Fibroblast of skin of abdomen (primary cell): ENCODE measurements around the gene RFC4.
A peak's percentile ranks its signal among the peaks of the same experiment; 100 is the strongest.

Experiments
- DNase-seq: peaks from one replicate; pipeline ENCODE4 v3.0.0-alpha.2; 2013

The RFC4 gene

GRCh38 chr3:186786922-186787321 lies 19.4 kb downstream of the RFC4 start:
- DNase-seq: no peak

DNA sequence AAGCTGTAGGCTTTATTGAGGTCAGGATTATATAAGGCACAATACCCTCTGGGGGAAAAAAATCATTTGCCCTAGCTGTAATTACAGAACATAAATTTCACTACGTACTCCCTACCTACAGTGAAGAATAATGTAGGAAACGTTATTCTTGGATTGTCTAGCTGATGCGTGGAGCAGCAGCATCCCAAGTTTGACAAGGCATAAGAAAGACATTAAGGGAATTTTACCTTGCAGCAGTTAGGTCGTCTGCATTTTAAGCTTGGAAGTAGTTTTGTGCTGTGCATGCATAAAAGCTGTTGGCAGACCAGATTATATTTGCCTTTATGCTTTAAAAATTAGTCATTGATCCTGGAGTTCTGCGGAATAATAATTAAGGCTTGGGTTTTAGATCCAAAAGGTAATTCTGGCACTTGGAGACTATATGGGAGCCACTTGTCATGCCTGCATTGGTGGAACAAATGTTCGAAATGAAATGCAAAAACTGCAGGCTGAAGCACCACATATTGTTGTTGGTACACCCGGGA lies 20.7 kb downstream of the RFC4 start:
- no peak for DNase-seq

DNA sequence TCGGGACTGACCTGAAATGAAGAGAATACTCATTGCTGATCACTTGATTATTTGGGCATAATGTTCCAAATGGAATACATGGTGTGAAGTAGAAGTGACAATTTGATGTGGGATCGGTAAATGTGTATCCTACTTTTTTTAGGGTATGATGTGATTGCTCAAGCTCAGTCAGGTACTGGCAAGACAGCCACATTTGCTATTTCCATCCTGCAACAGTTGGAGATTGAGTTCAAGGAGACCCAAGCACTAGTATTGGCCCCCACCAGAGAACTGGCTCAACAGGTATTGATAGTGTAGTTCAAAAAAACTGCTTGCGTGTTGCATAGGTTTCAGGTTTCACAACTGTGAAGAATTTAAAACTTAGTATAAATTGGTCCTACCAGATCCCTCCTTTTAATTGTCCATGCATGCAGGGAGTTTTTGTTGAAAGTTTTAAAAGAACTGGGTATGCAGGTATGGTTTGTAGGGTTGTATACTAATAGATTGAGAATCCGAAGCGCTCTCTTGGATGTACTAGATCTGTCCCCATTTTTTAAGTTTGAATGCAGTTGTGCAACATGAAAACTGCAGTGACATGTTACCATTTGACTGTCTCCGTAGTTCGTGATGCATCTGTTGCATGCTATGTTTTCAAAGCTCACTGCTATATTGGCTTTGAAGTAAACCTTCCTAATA lies 21.3 kb downstream of the RFC4 start:
- no peak for DNase-seq

- DNase-seq: peak; percentile 75
Observed at GRCh38 chr3:186783731-186784515, 22.4 kb downstream of the RFC4 start.

DNA sequence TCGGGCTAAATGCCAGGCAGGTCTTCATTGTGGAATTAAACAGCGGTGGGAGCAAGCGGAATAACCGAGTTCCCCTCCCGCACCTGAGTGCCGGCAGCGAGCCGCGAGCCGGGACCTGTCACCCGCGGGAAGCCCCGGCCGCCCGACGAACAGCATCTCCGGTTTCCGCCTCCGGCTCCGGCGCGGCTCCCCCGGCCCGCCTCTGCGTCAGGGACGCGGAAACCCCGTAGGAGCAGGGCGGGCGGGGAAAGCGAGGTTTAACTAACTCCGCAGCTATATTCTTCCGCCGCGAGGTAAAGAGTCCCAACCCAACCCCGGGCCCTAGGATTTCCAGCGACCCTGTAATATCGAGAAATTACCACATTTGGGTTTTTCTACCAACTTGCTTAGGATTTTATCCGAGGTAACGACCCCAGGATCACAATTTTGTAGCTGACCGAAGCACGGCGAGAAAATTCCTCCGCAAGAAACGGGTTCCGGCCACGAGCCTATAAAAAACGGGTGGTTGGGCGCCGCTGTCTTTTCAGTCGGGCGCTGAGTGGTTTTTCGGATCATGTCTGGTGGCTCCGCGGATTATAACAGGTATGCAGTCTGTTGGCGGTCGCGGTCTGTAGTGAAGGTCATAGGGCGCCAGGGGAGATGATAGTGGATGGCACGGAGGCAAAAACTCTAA lies 23.1 kb downstream of the RFC4 start, which contains the start of gene EIF4A2:
Gene EIF4A2 (plus strand): TSS at position 520 of the 673 bp plus-strand sequence. CDS start 34 bp downstream, at position 554.
- DNase-seq: peak; percentile 91

DNA sequence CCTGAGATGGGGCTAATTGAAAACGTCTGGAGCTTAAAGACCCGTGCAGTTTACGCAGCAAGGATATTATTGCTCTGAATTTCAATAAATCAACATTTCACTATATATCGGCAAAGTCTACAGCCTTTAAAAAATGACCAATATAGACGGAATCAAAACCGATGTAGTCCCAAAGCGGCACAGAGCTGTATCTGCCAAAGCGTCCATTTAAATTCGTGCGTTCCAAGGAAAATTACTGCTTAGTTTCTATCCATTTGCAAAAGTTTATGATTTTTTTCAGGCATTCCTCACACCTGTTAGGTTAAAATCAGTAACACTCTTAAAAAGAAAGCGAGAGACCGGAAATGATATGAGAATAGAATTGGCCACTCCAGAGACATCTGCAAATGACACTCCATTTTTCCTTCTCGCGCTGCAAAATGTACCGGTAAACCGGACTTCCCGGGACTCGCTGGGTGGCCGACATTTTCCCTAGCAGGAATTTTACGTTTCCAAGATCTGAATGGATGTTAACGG lies 23.7 kb downstream of the RFC4 start:
- DNase-seq: no peak

DNA sequence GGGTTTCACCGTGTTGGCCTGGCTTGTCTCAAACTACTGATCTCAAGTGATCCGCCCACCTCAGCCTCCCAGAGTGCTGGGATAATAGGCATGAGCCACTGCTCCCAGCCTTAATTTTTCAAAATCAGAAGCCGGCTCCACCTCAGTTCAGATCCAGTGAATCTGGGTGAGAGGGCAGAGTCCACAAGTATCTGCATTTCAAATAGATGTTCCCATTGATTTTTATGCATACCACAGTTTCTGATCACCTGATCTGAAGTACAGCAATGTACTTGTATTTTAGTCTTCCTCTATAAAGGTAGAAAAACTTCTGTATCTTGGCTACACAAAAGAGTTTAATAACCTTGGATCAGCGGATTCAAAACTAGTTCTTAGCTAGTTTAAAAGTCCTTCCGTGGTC lies 27.1 kb downstream of the RFC4 start:
- DNase-seq: no peak

- no peak for DNase-seq
Observed at GRCh38 chr3:186775999-186776398, 30.3 kb downstream of the RFC4 start.

- peak; percentile 15 for DNase-seq
Observed at GRCh38 chr3:186772701-186773417, 33.4 kb downstream of the RFC4 start.

- DNase-seq: no peak
Observed at GRCh38 chr3:186772281-186772694, 34.0 kb downstream of the RFC4 start.

DNA sequence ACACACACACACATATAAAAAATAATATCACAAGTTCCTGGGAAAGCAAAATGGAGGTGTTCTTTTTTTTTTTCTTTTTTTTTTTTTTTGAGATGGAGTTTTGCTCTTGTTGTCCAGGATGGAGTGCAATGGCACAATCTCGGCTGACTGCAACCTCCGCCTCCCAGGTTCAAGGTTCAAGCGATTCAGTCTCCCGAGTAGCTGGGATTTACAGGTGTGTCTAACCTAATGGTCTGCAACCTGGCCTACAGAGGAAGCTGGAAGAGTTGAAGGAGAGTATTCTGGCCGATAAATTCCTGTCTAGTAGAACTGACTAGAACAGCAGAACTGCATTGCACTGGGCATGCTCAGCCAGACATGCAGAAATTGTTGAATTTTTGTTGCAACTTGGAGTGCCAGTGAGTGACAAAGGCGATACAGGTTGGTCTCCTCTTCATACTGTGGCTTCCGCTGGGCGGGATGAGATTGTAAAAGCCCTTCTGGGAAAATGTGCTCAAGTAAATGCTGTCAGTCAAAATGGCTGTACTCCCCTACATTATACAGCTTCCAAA lies 45.3 kb downstream of the RFC4 start:
- no peak for DNase-seq

- no peak for DNase-seq
Observed at GRCh38 chr3:186760141-186760833, 46.0 kb downstream of the RFC4 start.

DNA sequence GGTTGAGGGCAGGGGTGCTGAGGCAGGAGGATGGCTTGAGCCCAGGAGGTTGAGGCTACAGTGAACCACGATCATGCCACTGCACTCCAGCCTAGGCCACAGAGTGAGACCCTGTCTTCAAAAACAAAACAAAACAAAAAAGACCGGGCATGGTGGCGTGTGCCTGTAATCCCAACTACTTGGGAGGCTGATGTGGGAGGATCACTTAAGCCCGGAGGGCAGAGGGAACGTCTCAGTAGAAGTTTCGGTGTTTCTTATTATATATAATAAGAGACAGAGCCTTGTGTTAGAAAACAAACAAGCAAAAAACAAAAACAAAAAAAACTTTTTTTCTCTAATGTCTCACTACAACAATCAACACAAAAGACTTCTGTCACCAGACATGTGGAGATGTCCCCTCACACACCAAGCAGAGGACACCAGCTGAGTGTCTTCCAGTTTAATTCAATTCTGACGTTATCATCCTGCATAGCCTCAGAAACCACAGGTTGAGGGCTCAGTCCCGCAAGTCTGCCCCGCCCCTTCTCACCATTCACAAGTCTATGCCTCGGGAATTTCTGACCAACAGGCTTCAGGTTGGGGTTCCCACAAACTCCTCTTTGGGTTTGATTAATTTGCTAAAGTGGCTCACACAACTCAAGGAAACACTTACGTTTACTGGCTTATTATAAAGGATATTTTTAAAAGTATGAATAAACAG lies 46.9 kb downstream of the RFC4 start:
- no peak for DNase-seq

- DNase-seq: no peak
Observed at GRCh38 chr3:186757686-186758220, 48.5 kb downstream of the RFC4 start.

DNA sequence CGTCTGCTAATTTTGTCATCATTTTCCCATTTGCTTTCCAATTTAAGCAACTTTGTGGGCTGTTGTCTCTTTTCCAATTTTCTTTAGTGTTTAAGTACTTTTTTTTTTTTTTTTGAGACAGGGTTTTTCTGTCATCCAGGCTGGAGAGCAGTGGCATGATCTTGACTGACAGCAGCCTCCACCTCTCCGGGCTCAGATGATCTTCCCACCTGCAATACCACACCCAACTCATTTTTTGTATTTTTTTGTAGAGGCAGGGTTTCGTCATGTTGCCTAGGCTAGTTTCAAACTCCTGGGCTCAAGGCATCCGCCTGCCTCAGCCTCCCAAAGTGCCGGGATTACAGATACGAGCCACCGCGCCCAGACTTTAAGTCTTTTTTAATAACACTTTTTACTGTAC lies 49.1 kb downstream of the RFC4 start:
- DNase-seq: no peak

DNA sequence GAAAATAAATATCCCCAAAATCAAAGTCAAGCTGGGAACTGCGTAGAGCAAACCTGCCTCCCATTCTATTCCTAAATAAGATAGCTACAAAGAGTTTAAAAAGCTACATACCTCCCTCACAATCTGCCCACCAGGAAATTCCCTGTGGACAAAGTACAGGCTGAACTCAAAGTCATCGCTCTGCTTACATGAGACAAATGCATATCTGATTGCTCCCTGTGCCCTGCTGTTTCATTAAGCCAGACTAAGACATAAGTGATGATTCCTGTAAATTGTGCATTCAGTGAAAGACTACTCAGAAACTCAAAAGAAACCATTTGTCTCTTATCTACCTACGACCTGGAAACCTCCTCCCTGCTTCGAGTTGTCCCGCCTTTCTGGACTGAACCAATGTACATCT lies 51.4 kb downstream of the RFC4 start:
- no peak for DNase-seq

- no peak for DNase-seq
Observed at GRCh38 chr3:186754006-186754405, 52.3 kb downstream of the RFC4 start.

DNA sequence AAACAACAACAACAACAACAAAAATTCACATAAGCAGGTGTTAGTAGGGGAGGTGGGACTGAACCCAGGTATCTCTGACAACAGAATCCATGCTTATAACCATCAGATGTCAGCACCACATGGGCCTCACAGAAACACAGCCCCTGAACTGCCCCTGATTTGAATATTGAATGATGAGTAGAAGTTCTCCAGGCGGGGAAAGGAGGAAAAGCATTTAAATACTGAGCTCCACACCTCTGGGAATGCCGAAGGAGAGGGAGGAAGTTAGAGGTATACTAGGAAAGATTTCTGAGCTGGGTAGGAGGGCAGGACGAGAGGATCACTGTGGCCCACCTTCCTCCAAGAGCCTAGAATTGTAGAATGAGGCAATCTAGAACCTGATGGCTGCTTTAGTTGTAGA lies 54.8 kb downstream of the RFC4 start:
- DNase-seq: no peak

- no peak for DNase-seq
Observed at GRCh38 chr3:186750316-186750715, 56.0 kb downstream of the RFC4 start.

GRCh38 chr3:186746008-186746407 lies 60.3 kb downstream of the RFC4 start:
- peak; percentile 88 for DNase-seq
